ENCODE data around the gene HDGFL3. TPM values are rescaled to one million over a fixed set of nuclear protein-coding genes. Genes with fewer than 3 reads are reported as not detected.
"Not testable (repeated sequence)": the region's sequence is repeated elsewhere in the genome, so short reads cannot be mapped to it uniquely, and the experiment has no call there.

Gene HDGFL3
- total and polyA plus RNA-seq, 8 donors = 29.0 to 112 (median 100) TPM

- DNase-seq = no peak
- Histone ChIP-seq H3K4me1 (no peaks in the 10 kb centered on the region), H3K27ac (no peak overlapping the region), H3K4me3 (no peak overlapping the region), H3K27me3 (peaks cover 15 to 30% of the 10 kb centered on the region in 2 donors), H3K9me3 (peaks cover 0 to 3% of the 10 kb centered on the region in 2 donors), H3K36me3 (no peaks in the 10 kb centered on the region)
- intact Hi-C loops (cut with DNase I) = loop anchor here in 1 of 2 donors (10.0 kb wide), 1 partner anchor 321 kb away; no protein-coding TSS in a partner anchor
- no peak for ATAC-seq
- no peak for TF ChIP-seq CTCF (IDR thresholded peaks at IDR 0.05)
These were observed 36.0 kb upstream of the HDGFL3 start for GRCh38 chr15:83243634-83244033.

- no peak for ATAC-seq
- TF ChIP-seq CTCF (IDR thresholded peaks at IDR 0.05) = no peak
- no peaks in the 10 kb centered on the region for H3K9me3 ChIP-seq
- no peaks in the 10 kb centered on the region for H3K27me3 ChIP-seq
- H3K27ac ChIP-seq = no peak overlapping the region
- intact Hi-C loops (cut with DNase I) = no loop called here
- no peak overlapping the region for H3K4me3 ChIP-seq
- no peaks in the 10 kb centered on the region for H3K4me1 ChIP-seq
- no peaks in the 10 kb centered on the region for H3K36me3 ChIP-seq
- DNase-seq = no peak
These were observed 22.6 kb upstream of the HDGFL3 start for GRCh38 chr15:83230242-83230641.

- Histone ChIP-seq H3K36me3 (no peaks in the 10 kb centered on the region), H3K9me3 (no peaks in the 10 kb centered on the region), H3K4me3 (no peak overlapping the region), H3K27me3 (no peaks in the 10 kb centered on the region), H3K4me1 (no peaks in the 10 kb centered on the region), H3K27ac (no peak overlapping the region)
- TF ChIP-seq CTCF (IDR thresholded peaks at IDR 0.05) = no peak
- intact Hi-C loops (cut with DNase I) = no loop called here
- ATAC-seq (no peak), DNase-seq (no peak)
These were observed 17.8 kb upstream of the HDGFL3 start for GRCh38 chr15:83225449-83225848.

- H3K27me3 ChIP-seq; H3K36me3 ChIP-seq; H3K4me3 ChIP-seq; intact Hi-C loops (cut with DNase I); DNase-seq; H3K27ac ChIP-seq; ATAC-seq; H3K4me1 ChIP-seq; H3K9me3 ChIP-seq: not testable (repeated sequence)
These were observed 14.2 kb upstream of the HDGFL3 start for GRCh38 chr15:83221781-83222180.

- Histone ChIP-seq H3K27me3 (no peaks in the 10 kb centered on the region), H3K36me3 (no peaks in the 10 kb centered on the region), H3K4me1 (no peaks in the 10 kb centered on the region), H3K27ac (no peak overlapping the region), H3K4me3 (no peak overlapping the region), H3K9me3 (no peaks in the 10 kb centered on the region)
- intact Hi-C loops (cut with DNase I) = no loop called here
- DNase-seq (no peak), ATAC-seq (no peak)
- TF ChIP-seq CTCF (IDR thresholded peaks at IDR 0.05) = no peak
These were observed 11.4 kb upstream of the HDGFL3 start for GRCh38 chr15:83219026-83219425.

- no peak for TF ChIP-seq CTCF (IDR thresholded peaks at IDR 0.05)
- Histone ChIP-seq H3K9me3 (no peaks in the 10 kb centered on the region), H3K27me3 (no peaks in the 10 kb centered on the region), H3K27ac (no peak overlapping the region), H3K36me3 (no peaks in the 10 kb centered on the region), H3K4me3 (no peak overlapping the region), H3K4me1 (no peaks in the 10 kb centered on the region)
- intact Hi-C loops (cut with DNase I) = no loop called here
- DNase-seq (no peak), ATAC-seq (no peak)
These were observed 7.7 kb upstream of the HDGFL3 start for GRCh38 chr15:83215306-83215705.
